H1 (cell line): ENCODE results near the gene RNF183. TPM values are rescaled to one million over a fixed set of nuclear protein-coding genes. Genes with fewer than 3 reads are reported as not detected.

Experiments
- CTCF ChIA-PET: fragments of 300-600 bp; sonication (Branson Sonifier 250); formaldehyde crosslinking; loops from one replicate; lab custom pipeline; 2021; ENCODE audit not compliant: partially characterized antibody; lab: Charles Lee
- POLR2A ChIA-PET: fragments of 300-600 bp; sonication (Branson Sonifier 250); formaldehyde crosslinking; loops from one replicate; lab custom pipeline; 2021; ENCODE audit warnings: inconsistent platforms; ENCODE audit not compliant: partially characterized antibody; lab: Charles Lee
- DNase-seq, 2 experiments: peaks; one replicate each; pipeline versions ENCODE4 v3.0.0 to v3.0.0-alpha.2; 2010 to 2022; ENCODE audit warnings: low spot score in 2 of 2, low read depth in 1 of 2, mixed read lengths in 1 of 2
- FAIRE-seq: peaks from 2 replicates; lab custom pipeline; 2011; peaks lifted over from hg19 to GRCh38; lab: Jason Lieb, UNC
- H2AFZ ChIP-seq: 2 replicates; pipeline ENCODE4 v1.8.1; 2012; ENCODE audit warnings: low read length, inconsistent platforms
- H2AK5ac ChIP-seq: 2 replicates; pipeline ENCODE4 v1.6.1; 2013; ENCODE audit warnings: low read depth, low read length
- H2BK120ac ChIP-seq: replicated peaks from 2 replicates; pipeline ENCODE3; 2013; ENCODE audit warnings: low read depth, low read length, inconsistent platforms
- H2BK12ac ChIP-seq: 2 replicates; pipeline ENCODE4 v1.6.1; 2013; ENCODE audit warnings: low read depth, low read length
- H2BK15ac ChIP-seq: 2 replicates; pipeline ENCODE4 v1.6.1; 2013; ENCODE audit warnings: low read length
- H2BK20ac ChIP-seq: 2 replicates; pipeline ENCODE4 v1.6.1; 2013; ENCODE audit warnings: low read length
- H2BK5ac ChIP-seq: 2 replicates; pipeline ENCODE4 v1.6.1; 2013; ENCODE audit warnings: low read depth, low read length
- H3K14ac ChIP-seq: 2 replicates; pipeline ENCODE4 v1.6.1; 2013; ENCODE audit warnings: inconsistent platforms; ENCODE audit not compliant: insufficient read length
- H3K18ac ChIP-seq: 2 replicates; pipeline ENCODE4 v1.6.1; 2013; ENCODE audit warnings: low read length; ENCODE audit errors: extremely low read depth
- H3K23ac ChIP-seq: 2 replicates; pipeline ENCODE4 v1.6.1; 2013; ENCODE audit warnings: inconsistent platforms; ENCODE audit not compliant: insufficient read length
- H3K23me2 ChIP-seq: 2 replicates; pipeline ENCODE4 v1.6.1; 2013; ENCODE audit warnings: low read depth, low read length
- H3K27ac ChIP-seq: 2 replicates; pipeline ENCODE4 v1.6.1; 2011; ENCODE audit warnings: low read depth, low read length, inconsistent platforms
- H3K27me3 ChIP-seq, 4 experiments: replicated peaks in 1 of 4; 1 replicate in 1 of 4; 2 replicates in 3 of 4; pipeline versions ENCODE4 v1.6.1 to v1.8.1; 2011 to 2013; ENCODE audit warnings: low read length in 3 of 4, mild to moderate bottlenecking in 3 of 4, inconsistent platforms in 2 of 4, mixed read lengths in 2 of 4, moderate library complexity in 1 of 4; ENCODE audit not compliant: control insufficient read depth in 3 of 4, insufficient read depth in 3 of 4; ENCODE audit errors: extremely low read depth in 1 of 4
- H3K36me3 ChIP-seq, 4 experiments: 2 replicates each; pipeline versions ENCODE4 v1.6.1 to v1.8.1; 2011 to 2013; ENCODE audit warnings: mild to moderate bottlenecking in 4 of 4, low read length in 3 of 4, moderate library complexity in 2 of 4, control low read depth in 1 of 4, inconsistent platforms in 1 of 4; ENCODE audit not compliant: insufficient read depth in 4 of 4, control insufficient read depth in 2 of 4
- H3K4ac ChIP-seq: replicated peaks from 2 replicates; pipeline ENCODE3; 2013; ENCODE audit warnings: low read length, low read depth, mixed read lengths, inconsistent platforms; ENCODE audit not compliant: insufficient read length
- H3K4me1 ChIP-seq, 4 experiments: replicated peaks in 1 of 4; 1 replicate in 1 of 4; 2 replicates in 3 of 4; pipeline versions ENCODE4 v1.6.1 to v1.8.1; 2011 to 2013; ENCODE audit warnings: low read length in 3 of 4, inconsistent platforms in 2 of 4, mixed read lengths in 1 of 4; ENCODE audit not compliant: insufficient read depth in 4 of 4, control insufficient read depth in 3 of 4
- H3K4me2 ChIP-seq, 2 experiments: 2 replicates each; pipeline versions ENCODE4 v1.6.1 to v1.8.1; 2011 to 2013; ENCODE audit warnings: low read depth in 2 of 2, low read length in 2 of 2, control low read depth in 1 of 2, inconsistent platforms in 1 of 2, mild to moderate bottlenecking in 1 of 2; ENCODE audit not compliant: insufficient read depth in 1 of 2
- H3K4me3 ChIP-seq, 4 experiments: fragments of 200-600, 300-600 bp in 1 of 4; sonication (generic), shearing (Covaris generic), sonication (Bioruptor Twin) in 1 of 4; 2 replicates each; pipeline versions ENCODE4 v1.5.1 to v1.8.1; 2011 to 2016; ENCODE audit warnings: low read length in 4 of 4, low read depth in 3 of 4, control low read depth in 2 of 4, inconsistent platforms in 2 of 4, mild to moderate bottlenecking in 2 of 4, mixed read lengths in 1 of 4, moderate library complexity in 1 of 4; ENCODE audit not compliant: insufficient read depth in 2 of 4; ENCODE audit errors: extremely low read depth in 1 of 4
- H3K56ac ChIP-seq: replicated peaks from 2 replicates; pipeline ENCODE3; 2013; ENCODE audit warnings: low read depth, mild to moderate bottlenecking, mixed read lengths, low read length, inconsistent platforms; ENCODE audit not compliant: insufficient read length
- H3K79me1 ChIP-seq: 2 replicates; pipeline ENCODE4 v1.6.1; 2013; ENCODE audit warnings: low read depth, low read length, control low read depth
- H3K79me2 ChIP-seq, 2 experiments: 2 replicates each; pipeline versions ENCODE4 v1.6.1 to v1.8.1; 2012 to 2013; ENCODE audit warnings: low read length in 2 of 2, mild to moderate bottlenecking in 2 of 2, inconsistent platforms in 1 of 2; ENCODE audit not compliant: insufficient read depth in 2 of 2, control insufficient read depth in 1 of 2
- H3K9ac ChIP-seq, 4 experiments: replicated peaks in 1 of 4; 1 replicate in 1 of 4; 2 replicates in 3 of 4; pipeline versions ENCODE4 v1.6.1 to v1.8.1; 2011 to 2013; ENCODE audit warnings: low read depth in 3 of 4, low read length in 3 of 4, control low read depth in 2 of 4, mild to moderate bottlenecking in 2 of 4, moderate library complexity in 2 of 4, inconsistent platforms in 1 of 4; ENCODE audit errors: extremely low read depth in 1 of 4
- H3K9me3 ChIP-seq, 2 experiments: 2 replicates each; pipeline versions ENCODE4 v1.6.1 to v1.8.1; 2012 to 2013; ENCODE audit warnings: mild to moderate bottlenecking in 2 of 2, moderate library complexity in 2 of 2, control low read depth in 1 of 2, inconsistent platforms in 1 of 2, low read depth in 1 of 2, low read length in 1 of 2, mixed read lengths in 1 of 2; ENCODE audit not compliant: insufficient read depth in 2 of 2
- H4K20me1 ChIP-seq, 2 experiments: replicated peaks in 1 of 2; 2 replicates each; pipeline versions ENCODE3 to v1.8.1; 2011 to 2013; ENCODE audit warnings: inconsistent platforms in 2 of 2, low read length in 2 of 2, mild to moderate bottlenecking in 1 of 2; ENCODE audit not compliant: insufficient read depth in 2 of 2, control insufficient read depth in 1 of 2
- H4K5ac ChIP-seq: 2 replicates; pipeline ENCODE4 v1.6.1; 2013; ENCODE audit warnings: low read length, low read depth, mixed read lengths, inconsistent platforms; ENCODE audit not compliant: insufficient read length
- H4K8ac ChIP-seq: 2 replicates; pipeline ENCODE4 v1.8.0; 2013; ENCODE audit warnings: mild to moderate bottlenecking, moderate library complexity, low read length, inconsistent platforms; ENCODE audit not compliant: insufficient read depth; ENCODE audit errors: extremely low read depth
- H4K91ac ChIP-seq: replicated peaks from 2 replicates; pipeline ENCODE3; 2013; ENCODE audit warnings: low read length, mixed read lengths, inconsistent platforms; ENCODE audit not compliant: insufficient read length
- BACH1 ChIP-seq: IDR thresholded peaks from 2 replicates; pipeline ENCODE4 v1.6.1; 2012; ENCODE audit warnings: low read length, improper control_type of control experiment
- BRCA1 ChIP-seq: IDR thresholded peaks from 2 replicates; pipeline ENCODE4 v1.6.1; 2012; ENCODE audit warnings: low read depth, low read length, improper control_type of control experiment
- CBX5 ChIP-seq: fragments of 300-800, 300-1000 bp; sonication (generic); IDR thresholded peaks from 2 replicates; pipeline ENCODE4 v1.7.1; 2016; ENCODE audit warnings: antibody characterized with exemption, low read length, low read depth
- JUND ChIP-seq: IDR thresholded peaks from 2 replicates; pipeline ENCODE4 v1.6.1; 2011; ENCODE audit warnings: mild to moderate bottlenecking, improper control_type of control experiment, low read length
- KDM1A ChIP-seq: fragments of 200-600, 300-600 bp; sonication (generic); IDR thresholded peaks from 2 replicates; pipeline ENCODE4 v1.7.1; 2016; ENCODE audit warnings: mild to moderate bottlenecking, low read length, borderline replicate concordance
- MAFK ChIP-seq: IDR thresholded peaks from 2 replicates; pipeline ENCODE4 v1.6.1; 2012; ENCODE audit warnings: low read depth, mild to moderate bottlenecking, improper control_type of control experiment, low read length
- PHF8 ChIP-seq: fragments of 200-600 bp; sonication (generic); conservative IDR thresholded peaks from 2 replicates; pipeline ENCODE4 v1.7.1; 2012; ENCODE audit warnings: low read depth, mild to moderate bottlenecking, inconsistent platforms, low read length, moderate library complexity
- RFX5 ChIP-seq: IDR thresholded peaks from 2 replicates; pipeline ENCODE4 v1.6.1; 2011; ENCODE audit warnings: low read depth, low read length, improper control_type of control experiment, borderline replicate concordance
- TAF7 ChIP-seq: optimal IDR thresholded peaks from 2 replicates; pipeline ENCODE3; 2011; ENCODE audit warnings: low read depth, mild to moderate bottlenecking, inconsistent platforms, low read length, moderate library complexity, borderline replicate concordance
- TBP ChIP-seq: IDR thresholded peaks from 2 replicates; pipeline ENCODE4 v1.6.1; 2011; ENCODE audit warnings: low read depth, low read length, improper control_type of control experiment
- YY1 ChIP-seq: IDR thresholded peaks from 2 replicates; pipeline ENCODE4 v1.6.1; 2011; ENCODE audit warnings: low read depth, mild to moderate bottlenecking, low read length
- WGBS, 2 experiments: shearing (Covaris generic) in 1 of 2; methylation state at CpG; one replicate each; pipeline versions ENCODE4 v1.1.6 to v1.1.7; 2013 to 2015; ENCODE audit warnings: low lambda C conversion rate in 2 of 2, mixed read lengths in 2 of 2, inconsistent platforms in 1 of 2, low coverage in 1 of 2, missing lambda C conversion rate in 1 of 2; ENCODE audit not compliant: insufficient replicate concordance in 2 of 2, insufficient coverage in 1 of 2, insufficient read length in 1 of 2; ENCODE audit errors: extremely low coverage in 1 of 2, missing lambda C conversion rate in 1 of 2; 5-methylcytosine and 5-hydroxymethylcytosine counted together
- polyA plus RNA-seq, 7 experiments: library from polyadenylated mRNA; depleted of rRNA in 3 of 7; stranded (reverse) in 5 of 7; unstranded in 2 of 7; fragments of >200 nt in 5 of 7; fragments of 200-250 nt in 2 of 7; gene quantifications; 1 replicate in 5 of 7; 2 replicates in 1 of 7; 4 replicates in 1 of 7; pipeline versions ENCODE4 v1.2.1 to v1.2.3, GENCODE V29; 2011 to 2013; ENCODE audit warnings: missing spikeins in 2 of 7, mixed read lengths in 2 of 7
- total RNA-seq: library from RNA; stranded (reverse); fragmentation: NEBNext Ultra II Directional; extraction: Animal tissue kit (Norgen Biotek cat#: 25700); gene quantifications from 2 replicates; pipeline ENCODE4 v1.2.1, GENCODE V29; 2021
- TF ChIP-seq, protein P1 (sequence below): IDR thresholded peaks from 2 replicates; pipeline ENCODE4 v1.6.1; 2012; ENCODE audit warnings: low read length, inconsistent platforms
- TF ChIP-seq, protein P2 (sequence below): IDR thresholded peaks from 2 replicates; pipeline ENCODE4 v1.6.1; 2012; ENCODE audit warnings: inconsistent platforms

The RNF183 gene
- total and polyA plus RNA-seq, 2 of the 8 experiments (the other 6 are each of a cell fraction or from before 2014, with no cell fraction given) = 0.15 TPM; not detected in 1

DNA sequence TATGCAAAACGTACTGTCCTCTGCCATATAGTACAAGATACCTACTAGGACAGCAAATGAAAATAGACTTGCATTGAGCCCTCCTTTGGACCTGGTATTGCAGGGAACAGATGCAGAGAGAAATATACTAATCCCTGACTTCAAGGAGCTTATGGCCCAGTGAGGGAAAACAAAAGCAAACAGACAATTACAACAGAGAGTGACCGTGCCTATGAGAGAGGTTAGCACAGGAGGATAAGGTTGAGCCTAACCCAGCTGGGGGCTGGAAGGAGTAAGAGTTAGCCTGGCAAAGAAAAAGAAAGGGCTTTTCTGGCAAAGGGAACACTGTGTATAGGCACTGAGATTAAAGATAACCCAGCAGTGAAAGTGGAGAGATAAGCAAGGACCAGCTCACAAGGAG is 33.3 kb downstream of the RNF183 start:
- Histone ChIP-seq H3K79me2 (no peaks in the 10 kb centered on the region; a peak in 1 of 4 replicates), H3K79me1 (no peaks in the 10 kb centered on the region), H3K18ac (no peak overlapping the region), H3K23ac (no peak overlapping the region), H4K5ac (no peak overlapping the region), H2AFZ (no peak overlapping the region), H3K9me3 (no peaks in the 10 kb centered on the region), H3K36me3 (peaks cover 3 to 27% (median 16%) of the 10 kb centered on the region in 4 experiments), H3K4me2 (no peak overlapping the region), H2BK15ac (no peak overlapping the region), H2BK20ac (no peak overlapping the region), H2AK5ac (no peak overlapping the region), H4K8ac (no peak overlapping the region), H2BK5ac (no peak overlapping the region), H3K4me3 (no peak overlapping the region), H4K20me1 (peaks cover 0 to 2% of the 10 kb centered on the region in 2 experiments), H3K9ac (no peak overlapping the region), H2BK120ac (no peak overlapping the region), H2BK12ac (no peak overlapping the region), H3K23me2 (peaks cover 2% of the 10 kb centered on the region; the same call in 1 of the 2 replicates), H3K4ac (no peak overlapping the region), H3K14ac (no peak overlapping the region), H3K56ac (no peak overlapping the region), H4K91ac (no peak overlapping the region), H3K27ac (no peak overlapping the region), H3K27me3 (no peaks in the 10 kb centered on the region), H3K4me1 (no peaks in the 10 kb centered on the region)
- FAIRE-seq (no peak), DNase-seq (no peak)
- ChIA-PET CTCF (interaction anchor here (0.9 to 1.3 kb wide), 2 partner anchors 78 to 140 kb away, joined by 4 read pairs; no protein-coding TSS in a partner anchor), POLR2A (interaction anchor here (1.2 kb wide), 1 partner anchor 48 kb away, joined by 3 read pairs; the partner anchor contains the start of gene SLC31A1)
- 93% methylated on average over 2 of the region's 2 CpGs; no CpG with 5 or more reads in 1 of the 2 experiments for WGBS, 2 experiments
- no peak for TF ChIP-seq TBP
- TF ChIP-seq YY1 = no peak
- TF ChIP-seq PHF8 = no peak
- no peak for TF ChIP-seq CBX5
- no peak for TF ChIP-seq BACH1
- no peak for TF ChIP-seq KDM1A
- TF ChIP-seq MAFK = no peak
- TF ChIP-seq, protein P1, sequence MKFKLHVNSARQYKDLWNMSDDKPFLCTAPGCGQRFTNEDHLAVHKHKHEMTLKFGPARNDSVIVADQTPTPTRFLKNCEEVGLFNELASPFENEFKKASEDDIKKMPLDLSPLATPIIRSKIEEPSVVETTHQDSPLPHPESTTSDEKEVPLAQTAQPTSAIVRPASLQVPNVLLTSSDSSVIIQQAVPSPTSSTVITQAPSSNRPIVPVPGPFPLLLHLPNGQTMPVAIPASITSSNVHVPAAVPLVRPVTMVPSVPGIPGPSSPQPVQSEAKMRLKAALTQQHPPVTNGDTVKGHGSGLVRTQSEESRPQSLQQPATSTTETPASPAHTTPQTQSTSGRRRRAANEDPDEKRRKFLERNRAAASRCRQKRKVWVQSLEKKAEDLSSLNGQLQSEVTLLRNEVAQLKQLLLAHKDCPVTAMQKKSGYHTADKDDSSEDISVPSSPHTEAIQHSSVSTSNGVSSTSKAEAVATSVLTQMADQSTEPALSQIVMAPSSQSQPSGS = no peak
- no peak for TF ChIP-seq TAF7
- no peak for TF ChIP-seq JUND
- no peak for TF ChIP-seq RFX5
- no peak for TF ChIP-seq BRCA1
- TF ChIP-seq, protein P2, sequence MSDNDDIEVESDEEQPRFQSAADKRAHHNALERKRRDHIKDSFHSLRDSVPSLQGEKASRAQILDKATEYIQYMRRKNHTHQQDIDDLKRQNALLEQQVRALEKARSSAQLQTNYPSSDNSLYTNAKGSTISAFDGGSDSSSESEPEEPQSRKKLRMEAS = no peak
